ENCODE measurements around the gene SOX6.

The SOX6 gene

DNA sequence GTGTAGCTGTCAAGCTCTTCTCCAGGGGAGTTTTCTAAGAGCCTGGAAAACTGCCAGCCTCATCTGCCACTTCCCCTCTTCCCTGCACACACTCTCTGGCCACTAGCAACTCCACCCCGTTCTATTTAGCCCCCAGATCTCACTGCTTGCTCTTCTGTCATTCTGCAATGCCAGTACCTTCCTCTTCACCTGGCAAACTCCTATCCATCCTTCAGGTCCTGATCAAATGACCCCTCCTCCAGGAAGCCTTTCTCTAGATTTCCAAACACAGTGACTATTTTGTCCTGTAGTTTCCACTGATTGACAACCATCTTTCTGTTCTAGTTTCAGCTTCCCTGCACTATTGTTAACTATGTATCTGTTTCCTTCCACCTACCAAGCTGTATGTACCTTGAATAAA, 437.7 kb downstream of the SOX6 start:
- no peak overlapping the region for H3K4me3 ChIP-seq (ENCODE audit: low read length, poor library complexity, severe bottlenecking)

GRCh38 chr11:15918212-15918611, 438.1 kb downstream of the SOX6 start:
- H3K27me3 ChIP-seq (ENCODE audit: insufficient read depth, low read length, poor library complexity, severe bottlenecking): no peaks in the 10 kb centered on the region
- H3K4me1 ChIP-seq (ENCODE audit: insufficient read depth, low read length, poor library complexity, severe bottlenecking): no peaks in the 10 kb centered on the region
- no peaks in the 10 kb centered on the region for H3F3A ChIP-seq (ENCODE audit: low read depth)
- H3K9ac ChIP-seq (ENCODE audit: low read depth, low read length, poor library complexity, severe bottlenecking): no peak overlapping the region
- H3K9me3 ChIP-seq (ENCODE audit: insufficient read depth, low read depth, low read length): no peaks in the 10 kb centered on the region
- no peaks in the 10 kb centered on the region for H3K36me3 ChIP-seq (ENCODE audit: insufficient read depth, low read length)
- no peaks in the 10 kb centered on the region for H4K20me1 ChIP-seq (ENCODE audit: insufficient read depth, low read length, poor library complexity, severe bottlenecking)
- no peak overlapping the region for H3K4me2 ChIP-seq (ENCODE audit: low read depth, low read length, poor library complexity, severe bottlenecking)
- no peaks in the 10 kb centered on the region for H3K79me2 ChIP-seq (ENCODE audit: insufficient read depth, low read length)
- no peak overlapping the region for H3K4me3 ChIP-seq (ENCODE audit: low read length, poor library complexity, severe bottlenecking)
- no peak overlapping the region for H2AFZ ChIP-seq (ENCODE audit: low read length)
- no peaks in the 10 kb centered on the region for H3K9me2 ChIP-seq (replicated peaks; ENCODE audit: low read depth, low read length)
- TF ChIP-seq CTCF (conservative IDR thresholded peaks at IDR 0.05; ENCODE audit: low read length): no peak
- TF ChIP-seq EZH2phosphoT487 (IDR thresholded peaks at IDR 0.05; ENCODE audit: borderline replicate concordance): no peak

More for the DNA sequence above, 437.7 kb downstream of the SOX6 start:
- no peaks in the 10 kb centered on the region for H3K9me3 ChIP-seq (ENCODE audit: insufficient read depth, low read depth, low read length)
- no peak for TF ChIP-seq EZH2phosphoT487 (IDR thresholded peaks at IDR 0.05; ENCODE audit: borderline replicate concordance)
- TF ChIP-seq CTCF (conservative IDR thresholded peaks at IDR 0.05; ENCODE audit: low read length): no peak
- H3K36me3 ChIP-seq (ENCODE audit: insufficient read depth, low read length): no peaks in the 10 kb centered on the region
- no peaks in the 10 kb centered on the region for H3K9me2 ChIP-seq (replicated peaks; ENCODE audit: low read depth, low read length)
- no peaks in the 10 kb centered on the region for H3K4me1 ChIP-seq (ENCODE audit: insufficient read depth, low read length, poor library complexity, severe bottlenecking)
- H3K4me2 ChIP-seq (ENCODE audit: low read depth, low read length, poor library complexity, severe bottlenecking): no peak overlapping the region
- no peak overlapping the region for H3K9ac ChIP-seq (ENCODE audit: low read depth, low read length, poor library complexity, severe bottlenecking)
- no peak overlapping the region for H2AFZ ChIP-seq (ENCODE audit: low read length)
- H3K27me3 ChIP-seq (ENCODE audit: insufficient read depth, low read length, poor library complexity, severe bottlenecking): no peaks in the 10 kb centered on the region
- H3F3A ChIP-seq (ENCODE audit: low read depth): no peaks in the 10 kb centered on the region
- H4K20me1 ChIP-seq (ENCODE audit: insufficient read depth, low read length, poor library complexity, severe bottlenecking): no peaks in the 10 kb centered on the region
- H3K79me2 ChIP-seq (ENCODE audit: insufficient read depth, low read length): no peaks in the 10 kb centered on the region

Measured in Loucy (cell line).